Measurements from ENCODE around the gene DPPA2.
"Not testable (repeated sequence)": the region's sequence is repeated elsewhere in the genome, so short reads cannot be mapped to it uniquely, and the experiment has no call there.

Gene DPPA2, protein sequence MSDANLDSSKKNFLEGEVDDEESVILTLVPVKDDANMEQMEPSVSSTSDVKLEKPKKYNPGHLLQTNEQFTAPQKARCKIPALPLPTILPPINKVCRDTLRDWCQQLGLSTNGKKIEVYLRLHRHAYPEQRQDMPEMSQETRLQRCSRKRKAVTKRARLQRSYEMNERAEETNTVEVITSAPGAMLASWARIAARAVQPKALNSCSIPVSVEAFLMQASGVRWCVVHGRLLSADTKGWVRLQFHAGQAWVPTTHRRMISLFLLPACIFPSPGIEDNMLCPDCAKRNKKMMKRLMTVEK

DNA sequence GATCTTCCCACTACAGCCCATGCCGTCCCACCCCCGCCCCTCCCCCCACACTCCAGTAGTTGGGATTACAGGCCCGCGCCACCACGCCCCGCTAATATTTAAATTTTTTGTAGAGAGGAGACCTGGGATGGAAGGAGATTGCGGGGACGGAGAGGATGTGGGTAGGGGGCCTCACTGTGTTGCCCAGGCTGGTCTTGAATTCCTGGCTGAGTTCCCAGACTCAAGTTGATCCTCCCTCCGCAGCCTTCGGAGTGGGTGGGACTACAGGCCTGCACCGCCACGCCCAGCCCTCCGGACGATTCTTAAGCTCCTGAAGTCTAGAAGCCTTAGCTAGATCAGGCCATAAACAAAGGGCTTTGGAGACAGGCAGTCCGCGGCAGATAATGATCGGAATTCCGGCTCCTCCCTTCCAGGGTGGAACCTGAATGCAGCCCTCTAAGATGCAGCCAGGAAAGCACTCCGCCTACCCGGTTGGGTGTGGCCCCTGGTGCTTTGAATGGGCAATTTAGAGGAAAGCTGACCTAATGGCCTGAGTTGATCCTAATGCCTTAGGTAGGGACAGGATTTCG, at the start of gene DPPA2:
Gene DPPA2 (minus strand): TSS at position 356 of the 569 bp plus-strand sequence. CDS start 1,975 bp downstream, outside the sequence.
- no peak within 1 kb of the TSS for H3K27ac ChIP-seq

DNA sequence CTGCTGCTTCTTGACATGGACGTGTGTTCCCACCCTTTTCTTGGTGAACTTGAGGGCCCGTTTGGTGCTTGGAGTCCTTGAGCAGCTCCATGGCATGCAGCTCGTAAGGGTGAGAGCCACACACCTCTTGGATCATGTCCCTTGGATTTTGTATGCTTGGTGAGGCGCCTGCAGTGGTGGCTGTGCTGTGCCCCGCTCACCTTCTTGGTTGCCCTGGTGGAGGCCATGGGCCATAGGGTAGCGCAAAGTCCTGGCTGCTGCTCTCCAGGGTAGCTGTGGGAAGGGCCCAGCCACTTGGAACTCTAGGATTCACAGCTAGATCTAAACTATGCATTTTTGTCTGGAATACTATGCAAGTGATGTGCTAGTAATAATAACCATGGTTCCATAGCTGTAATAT, 47.8 kb upstream of the DPPA2 start:
- H3K27ac ChIP-seq, result no peak overlapping the region
- TF ChIP-seq, protein P1, sequence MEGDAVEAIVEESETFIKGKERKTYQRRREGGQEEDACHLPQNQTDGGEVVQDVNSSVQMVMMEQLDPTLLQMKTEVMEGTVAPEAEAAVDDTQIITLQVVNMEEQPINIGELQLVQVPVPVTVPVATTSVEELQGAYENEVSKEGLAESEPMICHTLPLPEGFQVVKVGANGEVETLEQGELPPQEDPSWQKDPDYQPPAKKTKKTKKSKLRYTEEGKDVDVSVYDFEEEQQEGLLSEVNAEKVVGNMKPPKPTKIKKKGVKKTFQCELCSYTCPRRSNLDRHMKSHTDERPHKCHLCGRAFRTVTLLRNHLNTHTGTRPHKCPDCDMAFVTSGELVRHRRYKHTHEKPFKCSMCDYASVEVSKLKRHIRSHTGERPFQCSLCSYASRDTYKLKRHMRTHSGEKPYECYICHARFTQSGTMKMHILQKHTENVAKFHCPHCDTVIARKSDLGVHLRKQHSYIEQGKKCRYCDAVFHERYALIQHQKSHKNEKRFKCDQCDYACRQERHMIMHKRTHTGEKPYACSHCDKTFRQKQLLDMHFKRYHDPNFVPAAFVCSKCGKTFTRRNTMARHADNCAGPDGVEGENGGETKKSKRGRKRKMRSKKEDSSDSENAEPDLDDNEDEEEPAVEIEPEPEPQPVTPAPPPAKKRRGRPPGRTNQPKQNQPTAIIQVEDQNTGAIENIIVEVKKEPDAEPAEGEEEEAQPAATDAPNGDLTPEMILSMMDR (IDR thresholded peaks at IDR 0.05), result no peak
- no peak for TF ChIP-seq ZFX (IDR thresholded peaks at IDR 0.05; ENCODE audit: borderline replicate concordance)

More for the DNA sequence above, at the start of gene DPPA2:
- TF ChIP-seq ZFX (IDR thresholded peaks at IDR 0.05; ENCODE audit: borderline replicate concordance), result no peak
- TF ChIP-seq, protein P1 (IDR thresholded peaks at IDR 0.05), result no peak

DNA sequence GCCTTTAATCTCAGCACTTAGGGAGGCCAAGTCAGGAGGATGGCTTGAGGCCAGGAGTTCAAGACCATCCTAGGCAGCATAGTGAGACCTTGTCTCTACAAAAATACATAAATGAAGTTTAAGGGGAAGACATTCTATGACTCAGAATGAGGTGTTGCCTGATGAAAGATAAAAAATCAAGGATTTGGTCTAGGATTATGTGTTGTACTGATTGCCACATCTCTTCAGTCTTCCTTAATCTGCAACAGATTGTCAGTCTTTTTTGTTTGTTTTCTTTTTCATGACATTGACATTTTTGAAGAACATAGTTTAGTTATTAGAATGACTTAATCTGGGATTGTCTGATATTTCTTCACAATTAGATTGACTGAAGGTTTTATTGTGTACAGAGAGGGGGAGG, 47.3 kb upstream of the DPPA2 start:
- no peak overlapping the region for H3K27ac ChIP-seq
- TF ChIP-seq, protein P1 (IDR thresholded peaks at IDR 0.05), result no peak
- TF ChIP-seq ZFX (IDR thresholded peaks at IDR 0.05; ENCODE audit: borderline replicate concordance), result no peak

DNA sequence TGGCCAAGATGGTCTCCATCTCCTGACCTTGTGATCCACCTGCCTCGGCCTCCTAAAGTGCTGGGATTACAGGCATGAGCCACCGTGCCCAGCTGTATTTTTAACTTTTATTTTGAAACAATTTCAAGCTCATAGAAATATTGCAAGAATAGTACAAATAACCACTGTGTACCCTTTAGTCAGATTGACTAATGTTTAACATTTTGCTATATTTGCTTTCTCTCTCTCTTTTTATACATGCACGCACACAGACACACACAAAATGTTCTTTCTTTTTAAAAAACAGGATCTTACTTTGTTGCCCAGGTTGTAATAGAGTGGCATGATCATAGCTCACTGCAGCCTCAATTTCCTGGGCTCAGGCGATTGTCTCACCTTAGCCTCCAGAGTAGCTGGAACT, 46.5 kb upstream of the DPPA2 start:
- TF ChIP-seq, protein P1 (IDR thresholded peaks at IDR 0.05), result no peak
- no peak for TF ChIP-seq ZFX (IDR thresholded peaks at IDR 0.05; ENCODE audit: borderline replicate concordance)
- H3K27ac ChIP-seq, result no peak overlapping the region

DNA sequence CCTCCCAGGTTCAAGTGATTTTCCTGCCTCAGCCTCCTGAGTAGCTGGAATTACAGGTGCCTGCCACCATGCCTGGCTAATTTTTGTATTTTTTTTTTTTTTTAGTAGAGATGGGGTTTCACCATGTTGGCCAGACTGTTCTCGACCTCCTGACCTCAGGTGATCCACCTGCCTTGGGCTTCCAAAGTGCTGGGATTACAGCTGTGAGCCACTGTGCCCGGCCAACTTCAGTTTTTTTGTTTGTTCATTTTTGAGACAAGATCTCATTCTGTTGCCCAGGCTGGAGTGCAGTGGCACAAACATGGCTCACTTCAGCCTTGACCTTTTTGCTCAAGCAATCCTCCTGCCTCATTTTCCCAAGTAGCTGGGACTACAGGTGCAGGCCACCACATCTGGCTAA, 42.5 kb upstream of the DPPA2 start:
- H3K27ac ChIP-seq, result not testable (repeated sequence)

DNA sequence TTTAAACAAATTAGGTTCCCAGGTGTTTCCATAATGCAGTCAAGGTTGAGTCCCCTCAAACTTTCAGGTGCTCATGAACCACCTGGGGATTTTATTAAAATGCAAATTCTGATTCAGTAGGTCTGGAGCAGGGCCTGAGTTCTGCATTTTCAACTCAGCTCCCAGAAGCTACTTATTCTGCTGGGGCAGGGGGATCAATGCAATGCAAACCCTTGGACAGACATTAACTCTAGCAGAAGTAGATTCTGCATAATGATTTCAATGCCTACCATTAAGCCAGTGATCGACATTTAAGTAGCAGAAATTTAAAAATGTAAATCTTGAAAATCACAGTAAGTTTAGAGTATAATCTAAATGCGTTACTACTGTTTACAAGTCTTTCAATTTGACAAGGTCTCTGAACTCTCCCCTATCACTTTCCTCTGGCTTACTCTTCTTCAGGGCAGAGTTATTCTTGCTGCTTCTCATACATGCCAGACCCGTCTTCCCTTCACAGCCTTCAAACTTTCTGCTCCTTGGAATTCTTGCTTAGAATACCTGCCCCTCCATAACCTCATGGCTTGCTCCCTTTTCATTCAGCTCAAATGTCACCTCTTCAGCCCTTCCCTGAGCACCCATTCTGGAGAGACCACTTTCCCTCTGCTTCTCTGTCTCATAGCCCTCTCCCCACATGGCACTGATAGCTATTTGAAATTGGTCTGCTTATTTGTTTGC, 40.3 kb upstream of the DPPA2 start:
- TF ChIP-seq, protein P1 (IDR thresholded peaks at IDR 0.05), result no peak
- no peak for TF ChIP-seq ZFX (IDR thresholded peaks at IDR 0.05; ENCODE audit: borderline replicate concordance)

DNA sequence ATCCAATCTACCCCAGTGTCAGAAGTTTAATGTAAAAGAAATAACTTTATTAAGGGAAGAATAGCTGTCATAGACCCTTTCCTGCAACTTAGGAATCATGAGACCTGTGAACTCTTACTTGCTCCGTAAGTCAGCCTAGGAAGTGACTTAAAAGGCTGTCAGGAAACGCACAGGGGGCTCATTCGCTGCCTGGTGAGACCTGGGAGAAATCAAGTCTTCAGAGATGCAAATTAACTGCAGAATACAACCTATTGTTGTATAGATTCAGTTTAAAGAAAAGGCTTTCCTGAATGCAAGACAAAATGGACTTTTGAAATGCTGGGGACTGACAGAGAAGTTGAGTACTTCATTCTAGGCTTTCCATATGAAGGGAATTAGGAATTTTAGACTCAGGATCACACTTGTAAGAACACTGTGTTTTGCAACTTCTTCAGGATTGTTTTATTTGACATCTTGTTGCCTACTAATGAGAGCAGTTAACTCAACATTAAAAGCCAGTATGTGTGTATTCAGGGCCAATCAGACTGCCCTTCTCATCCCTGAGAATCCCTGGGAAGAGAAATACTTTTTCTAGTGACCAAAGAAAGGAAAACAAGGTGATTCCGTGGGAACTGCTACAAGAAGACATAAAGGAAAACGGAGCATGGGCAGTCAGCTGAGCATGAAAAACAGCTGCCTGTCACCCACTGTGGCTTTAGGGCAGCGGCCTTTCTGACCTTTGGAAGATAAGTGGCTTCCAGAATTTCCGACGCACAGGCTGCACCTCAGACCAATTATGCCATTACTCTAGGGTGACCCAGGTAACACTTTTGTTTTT, 39.5 kb upstream of the DPPA2 start:
- TF ChIP-seq, protein P1 (IDR thresholded peaks at IDR 0.05), result no peak
- no peak for TF ChIP-seq ZFX (IDR thresholded peaks at IDR 0.05; ENCODE audit: borderline replicate concordance)
- no peak overlapping the region for H3K27ac ChIP-seq

More for the DNA sequence above, 40.3 kb upstream of the DPPA2 start:
- no peak overlapping the region for H3K27ac ChIP-seq

Measured in 22Rv1 (cell line).